ENCODE measurements around the gene SNAPC1. TPM values are rescaled to one million over a fixed set of nuclear protein-coding genes. Genes with fewer than 3 reads are reported as not detected.

SNAPC1 gene
- total and polyA plus RNA-seq, 2 donors from 2014 or later: 4.4 to 7.2 TPM

- FAIRE-seq (no peak), DNase-seq (peak; percentile 82 to 95 (median 86))
- peak overlapping the region; percentile 0 to 65 (median 10) for H3K9ac ChIP-seq (ENCODE audit: low read length in 3 of 3)
- intact Hi-C loops (cut with DNase I): no loop called here
- no peak for TF ChIP-seq CTCF (IDR thresholded peaks at IDR 0.05; ENCODE audit: borderline replicate concordance, extremely low read depth, insufficient read depth)
- no peaks in the 10 kb centered on the region for H3K27me3 ChIP-seq (ENCODE audit: control insufficient read depth, insufficient read depth, low read length)
- peaks cover 4 to 11% (median 9%) of the 10 kb centered on the region in 3 donors for H3K36me3 ChIP-seq (ENCODE audit: control insufficient read depth in 2 of 3, insufficient read depth in 3 of 3, low read length in 3 of 3)
- H3K4me1 ChIP-seq (ENCODE audit: control insufficient read depth in 2 of 3, insufficient read depth in 2 of 3, low read depth in 1 of 3, low read length in 3 of 3): no peaks in the 10 kb centered on the region
- H3K4me3 ChIP-seq (ENCODE audit: low read length in 3 of 3): peak overlapping the region; percentile 59 to 74 (median 60)
- no peaks in the 10 kb centered on the region for H3K9me3 ChIP-seq (ENCODE audit: control insufficient read depth in 2 of 3, insufficient read depth in 1 of 3, low read length in 3 of 3)
- peak overlapping the region; percentile 68 to 80 for H3K27ac ChIP-seq (ENCODE audit: low read depth in 2 of 2, low read length in 2 of 2)
Observed at GRCh38 chr14:61750708-61751474, 11.3 kb upstream of the SNAPC1 start.

GRCh38 chr14:61751475-61751989 is 10.7 kb upstream of the SNAPC1 start:
- Histone ChIP-seq H3K4me3 (ENCODE audit: low read length in 3 of 3) (peak overlapping the region; percentile 18 to 74 (median 59)), H3K27me3 (ENCODE audit: control insufficient read depth, insufficient read depth, low read length) (no peaks in the 10 kb centered on the region), H3K4me1 (ENCODE audit: control insufficient read depth in 2 of 3, insufficient read depth in 2 of 3, low read depth in 1 of 3, low read length in 3 of 3) (no peaks in the 10 kb centered on the region), H3K27ac (ENCODE audit: low read depth in 2 of 2, low read length in 2 of 2) (peak overlapping the region; percentile 68 to 80), H3K36me3 (ENCODE audit: control insufficient read depth in 2 of 3, insufficient read depth in 3 of 3, low read length in 3 of 3) (peaks cover 4 to 11% (median 7%) of the 10 kb centered on the region in 3 donors), H3K9me3 (ENCODE audit: control insufficient read depth in 2 of 3, insufficient read depth in 1 of 3, low read length in 3 of 3) (no peaks in the 10 kb centered on the region), H3K9ac (ENCODE audit: low read length in 3 of 3) (peak overlapping the region in 1 of 3 donors; percentile 65)
- TF ChIP-seq CTCF (IDR thresholded peaks at IDR 0.05; ENCODE audit: borderline replicate concordance, extremely low read depth, insufficient read depth): no peak
- intact Hi-C loops (cut with DNase I): no loop called here
- FAIRE-seq: no peak
- DNase-seq: no peak

- H3K27ac ChIP-seq (ENCODE audit: low read depth in 2 of 2, low read length in 2 of 2): no peak overlapping the region
- H3K36me3 ChIP-seq (ENCODE audit: control insufficient read depth in 2 of 3, insufficient read depth in 3 of 3, low read length in 3 of 3): peaks cover 1 to 3% (median 2%) of the 10 kb centered on the region in 3 donors
- no peak overlapping the region for H3K9ac ChIP-seq (ENCODE audit: low read length in 3 of 3)
- no peak for TF ChIP-seq CTCF (IDR thresholded peaks at IDR 0.05; ENCODE audit: borderline replicate concordance, extremely low read depth, insufficient read depth)
- FAIRE-seq (no peak), DNase-seq (no peak)
- no peaks in the 10 kb centered on the region for H3K9me3 ChIP-seq (ENCODE audit: control insufficient read depth in 2 of 3, insufficient read depth in 1 of 3, low read length in 3 of 3)
- no peak overlapping the region for H3K4me3 ChIP-seq (ENCODE audit: low read length in 3 of 3)
- H3K4me1 ChIP-seq (ENCODE audit: control insufficient read depth in 2 of 3, insufficient read depth in 2 of 3, low read depth in 1 of 3, low read length in 3 of 3): no peaks in the 10 kb centered on the region
- H3K27me3 ChIP-seq (ENCODE audit: control insufficient read depth, insufficient read depth, low read length): no peaks in the 10 kb centered on the region
- intact Hi-C loops (cut with DNase I): no loop called here
Observed at GRCh38 chr14:61752626-61753025, 9.6 kb upstream of the SNAPC1 start.
